OCI-LY1 (cell line): ENCODE measurements around the gene MED7.

Experiments used
- H2AFZ ChIP-seq: fragments of 200-600 bp; sonication (generic), shearing (Covaris generic); 2 replicates; pipeline ENCODE4 v1.6.0; 2014; ENCODE audit warnings: antibody characterized with exemption, mild to moderate bottlenecking, low read length
- H3F3A ChIP-seq: fragments of 200-600 bp; sonication (generic), shearing (Covaris generic); 2 replicates; pipeline ENCODE4 v1.6.0; 2014; ENCODE audit warnings: mild to moderate bottlenecking, antibody characterized with exemption, low read length, moderate library complexity; ENCODE audit not compliant: insufficient read depth
- H3K27ac ChIP-seq: fragments of 200-600 bp; sonication (generic); 2 replicates; pipeline ENCODE4 v1.5.1; 2014; ENCODE audit warnings: low read length, mixed run types, mild to moderate bottlenecking, low read depth; ENCODE audit not compliant: poor library complexity, severe bottlenecking
- H3K27me3 ChIP-seq: fragments of 200-600 bp; sonication (generic); 2 replicates; pipeline ENCODE4 v1.6.0; 2014; ENCODE audit warnings: antibody characterized with exemption, mild to moderate bottlenecking, low read length, moderate library complexity; ENCODE audit not compliant: insufficient read depth
- H3K36me3 ChIP-seq: fragments of 200-600 bp; sonication (generic); 2 replicates; pipeline ENCODE4 v1.6.1; 2014; ENCODE audit warnings: mild to moderate bottlenecking, antibody characterized with exemption, low read length, moderate library complexity, mixed read lengths; ENCODE audit not compliant: insufficient read depth
- H3K4me1 ChIP-seq: fragments of 200-600 bp; sonication (generic); 2 replicates; pipeline ENCODE4 v1.5.1; 2014; ENCODE audit warnings: mild to moderate bottlenecking, low read length, moderate library complexity; ENCODE audit not compliant: insufficient read depth, severe bottlenecking
- H3K4me2 ChIP-seq: fragments of 200-600 bp; sonication (generic), shearing (Covaris generic); 2 replicates; pipeline ENCODE4 v1.6.1; 2014; ENCODE audit warnings: low read length
- H3K4me3 ChIP-seq: fragments of 200-600 bp; sonication (generic); 2 replicates; pipeline ENCODE4 v1.5.1; 2014; ENCODE audit warnings: low read length, low read depth, mild to moderate bottlenecking, mixed read lengths; ENCODE audit not compliant: poor library complexity, severe bottlenecking
- H3K79me2 ChIP-seq: fragments of 200-600 bp; shearing (Covaris generic); 2 replicates; pipeline ENCODE4 v1.6.1; 2016; ENCODE audit warnings: mixed run types, low read length, mixed read lengths; ENCODE audit not compliant: insufficient read depth
- H3K9ac ChIP-seq: fragments of 200-600 bp; sonication (generic), shearing (Covaris generic); 2 replicates; pipeline ENCODE4 v1.6.1; 2014; ENCODE audit warnings: mild to moderate bottlenecking, low read length, mixed read lengths
- H3K9me2 ChIP-seq: fragments of 200-600 bp; sonication (generic), shearing (Covaris generic); 2 replicates; pipeline ENCODE4 v1.6.1; 2014; ENCODE audit warnings: low read depth, mild to moderate bottlenecking, low read length, mixed read lengths
- H3K9me3 ChIP-seq: fragments of 200-600 bp; shearing (Covaris generic); 2 replicates; pipeline ENCODE4 v1.6.1; 2014; ENCODE audit warnings: low read length, mixed read lengths
- H4K20me1 ChIP-seq: fragments of 200-600 bp; sonication (generic), shearing (Covaris generic); 2 replicates; pipeline ENCODE4 v1.6.0; 2016; ENCODE audit warnings: mild to moderate bottlenecking, low read length; ENCODE audit not compliant: insufficient read depth
- EZH2 ChIP-seq: fragments of 200-600 bp; sonication (generic), shearing (Covaris generic); IDR thresholded peaks from 2 replicates; pipeline ENCODE4 v1.8.0; 2017; ENCODE audit warnings: borderline replicate concordance, mixed run types, mild to moderate bottlenecking, antibody characterized with exemption, low read length, moderate library complexity, mixed read lengths
- TF ChIP-seq, protein P1 (sequence below): fragments of 200-600 bp; sonication (generic), shearing (Covaris generic); IDR thresholded peaks from 2 replicates; pipeline ENCODE4 v1.5.1; 2017; ENCODE audit warnings: mild to moderate bottlenecking, antibody characterized with exemption, low read length, moderate library complexity, mixed read lengths

MED7 gene

GRCh38 chr5:157107508-157107907 lies 35.2 kb downstream of the MED7 start:
- no peak for TF ChIP-seq EZH2
- TF ChIP-seq, protein P1, sequence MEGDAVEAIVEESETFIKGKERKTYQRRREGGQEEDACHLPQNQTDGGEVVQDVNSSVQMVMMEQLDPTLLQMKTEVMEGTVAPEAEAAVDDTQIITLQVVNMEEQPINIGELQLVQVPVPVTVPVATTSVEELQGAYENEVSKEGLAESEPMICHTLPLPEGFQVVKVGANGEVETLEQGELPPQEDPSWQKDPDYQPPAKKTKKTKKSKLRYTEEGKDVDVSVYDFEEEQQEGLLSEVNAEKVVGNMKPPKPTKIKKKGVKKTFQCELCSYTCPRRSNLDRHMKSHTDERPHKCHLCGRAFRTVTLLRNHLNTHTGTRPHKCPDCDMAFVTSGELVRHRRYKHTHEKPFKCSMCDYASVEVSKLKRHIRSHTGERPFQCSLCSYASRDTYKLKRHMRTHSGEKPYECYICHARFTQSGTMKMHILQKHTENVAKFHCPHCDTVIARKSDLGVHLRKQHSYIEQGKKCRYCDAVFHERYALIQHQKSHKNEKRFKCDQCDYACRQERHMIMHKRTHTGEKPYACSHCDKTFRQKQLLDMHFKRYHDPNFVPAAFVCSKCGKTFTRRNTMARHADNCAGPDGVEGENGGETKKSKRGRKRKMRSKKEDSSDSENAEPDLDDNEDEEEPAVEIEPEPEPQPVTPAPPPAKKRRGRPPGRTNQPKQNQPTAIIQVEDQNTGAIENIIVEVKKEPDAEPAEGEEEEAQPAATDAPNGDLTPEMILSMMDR, result no peak
- H3K9ac ChIP-seq, result no peak overlapping the region
- no peak overlapping the region for H2AFZ ChIP-seq

GRCh38 chr5:157106630-157107461 lies 35.8 kb downstream of the MED7 start:
- no peak overlapping the region for H3K9ac ChIP-seq
- no peaks in the 10 kb centered on the region for H3K4me1 ChIP-seq
- H3K4me2 ChIP-seq, result no peak overlapping the region
- no peak overlapping the region for H2AFZ ChIP-seq
- TF ChIP-seq EZH2, result no peak
- TF ChIP-seq, protein P1, result no peak
- H3K27ac ChIP-seq, result no peak overlapping the region
- no peaks in the 10 kb centered on the region for H3K9me2 ChIP-seq
- no peaks in the 10 kb centered on the region for H3K79me2 ChIP-seq
- no peaks in the 10 kb centered on the region for H3K9me3 ChIP-seq
- no peaks in the 10 kb centered on the region for H3K27me3 ChIP-seq
- no peak overlapping the region for H3K4me3 ChIP-seq
- H3K36me3 ChIP-seq, result no peaks in the 10 kb centered on the region
- no peaks in the 10 kb centered on the region for H3F3A ChIP-seq
- H4K20me1 ChIP-seq, result no peaks in the 10 kb centered on the region

More at GRCh38 chr5:157107508-157107907, 35.2 kb downstream of the MED7 start:
- no peaks in the 10 kb centered on the region for H3F3A ChIP-seq
- no peaks in the 10 kb centered on the region for H3K36me3 ChIP-seq
- no peaks in the 10 kb centered on the region for H3K4me1 ChIP-seq
- H3K79me2 ChIP-seq, result no peaks in the 10 kb centered on the region
- H3K4me2 ChIP-seq, result no peak overlapping the region
- H3K4me3 ChIP-seq, result no peak overlapping the region
- no peaks in the 10 kb centered on the region for H3K9me2 ChIP-seq
- H3K27me3 ChIP-seq, result no peaks in the 10 kb centered on the region
- no peak overlapping the region for H3K27ac ChIP-seq
- no peaks in the 10 kb centered on the region for H3K9me3 ChIP-seq
- no peaks in the 10 kb centered on the region for H4K20me1 ChIP-seq

- no peak for TF ChIP-seq EZH2
- Histone ChIP-seq H3K4me3 (no peak overlapping the region), H3K9me3 (no peaks in the 10 kb centered on the region), H2AFZ (no peak overlapping the region), H3K36me3 (no peaks in the 10 kb centered on the region), H3K27ac (no peak overlapping the region), H3F3A (no peaks in the 10 kb centered on the region), H3K4me1 (no peaks in the 10 kb centered on the region), H3K9me2 (no peaks in the 10 kb centered on the region), H3K9ac (no peak overlapping the region), H3K27me3 (no peaks in the 10 kb centered on the region), H3K79me2 (no peaks in the 10 kb centered on the region), H3K4me2 (no peak overlapping the region), H4K20me1 (no peaks in the 10 kb centered on the region)
These were observed 42.5 kb downstream of the MED7 start for GRCh38 chr5:157100140-157100679.
